Measurements from ENCODE around the gene TTLL5. TPM values are rescaled to one million over a fixed set of nuclear protein-coding genes. Genes with fewer than 3 reads are reported as not detected.

TTLL5 gene
- total and polyA plus RNA-seq, 2 of the 13 experiments (the other 11 are each of a cell fraction or from before 2014, with no cell fraction given), result 11.8 to 18.8 TPM

GRCh38 chr14:75660630-75661498, at the start of gene TTLL5, which contains the start of gene ERG28 (continued):
- TF ChIP-seq JDP2 (CRISPR knock-in tag; IDR thresholded peaks at IDR 0.05; ENCODE audit: borderline replicate concordance), result no peak; the same call in 1 of the 2 replicates
- peak; percentile 69 for TF ChIP-seq HDAC1 (CRISPR knock-in tag; IDR thresholded peaks at IDR 0.05)
- no peak for TF ChIP-seq ELK4 (CRISPR knock-in tag; IDR thresholded peaks at IDR 0.05; ENCODE audit: borderline replicate concordance)
- TF ChIP-seq TFAP4 (IDR thresholded peaks at IDR 0.05; ENCODE audit: borderline replicate concordance, low read depth), result peak; percentile 84; the same call in 1 of the 2 replicates
- peak; percentile 25; the same call in 1 of the 2 replicates for TF ChIP-seq ZNF503 (CRISPR knock-in tag; IDR thresholded peaks at IDR 0.05)
- peak; percentile 79; the same call in 1 of the 2 replicates for TF ChIP-seq ZSCAN12 (CRISPR knock-in tag; IDR thresholded peaks at IDR 0.05)
- peak; percentile 76 for TF ChIP-seq TAF15 (IDR thresholded peaks at IDR 0.05; ENCODE audit: low read depth, low read length, poor library complexity, severe bottlenecking)
- peak; percentile 32; the same call in 1 of the 2 replicates for TF ChIP-seq TBX2 (CRISPR knock-in tag; IDR thresholded peaks at IDR 0.05; ENCODE audit: borderline replicate concordance)
- no peak for TF ChIP-seq CSRNP2 (CRISPR knock-in tag; conservative IDR thresholded peaks at IDR 0.05; ENCODE audit: low read depth)
- no peak for TF ChIP-seq CENPX (CRISPR knock-in tag; IDR thresholded peaks at IDR 0.05)
- TF ChIP-seq ZMYM2 (CRISPR knock-in tag; IDR thresholded peaks at IDR 0.05), result no peak
- TF ChIP-seq RFX1 (IDR thresholded peaks at IDR 0.05), result peak; percentile 85
- TF ChIP-seq TCF7L2 (IDR thresholded peaks at IDR 0.05; ENCODE audit: low read depth, low read length), result no peak
- peak; percentile 63; the same call in 1 of the 2 replicates for TF ChIP-seq POGZ (CRISPR knock-in tag; IDR thresholded peaks at IDR 0.05)
- no peak; the same call in 1 of the 2 replicates for TF ChIP-seq ZBED4 (CRISPR knock-in tag; IDR thresholded peaks at IDR 0.05; ENCODE audit: borderline replicate concordance)
- TF ChIP-seq EEA1 (CRISPR knock-in tag; IDR thresholded peaks at IDR 0.05; ENCODE audit: borderline replicate concordance), result no peak
- TF ChIP-seq KAT7 (CRISPR knock-in tag; IDR thresholded peaks at IDR 0.05; ENCODE audit: borderline replicate concordance), result 0 out of 2 replicates have a peak, but pooled peaks have one; percentile 43
- no peak for TF ChIP-seq NR2F2 (IDR thresholded peaks at IDR 0.05; ENCODE audit: borderline replicate concordance, low read depth)
- TF ChIP-seq ZNF768 (CRISPR knock-in tag; IDR thresholded peaks at IDR 0.05), result peak; percentile 24
